GM19351 (cell line): Measurements from ENCODE around the gene RUNX1.
A peak's percentile ranks its signal among the peaks of the same experiment; 100 is the strongest.

Experiments used
- ATAC-seq: cut with Tn5 transposase; IDR thresholded peaks from one replicate; pipeline ENCODE4 v1.9.1; 2021; ENCODE audit warnings: mild to moderate bottlenecking, moderate library complexity; ENCODE audit not compliant: unreplicated experiment

RUNX1 gene

DNA sequence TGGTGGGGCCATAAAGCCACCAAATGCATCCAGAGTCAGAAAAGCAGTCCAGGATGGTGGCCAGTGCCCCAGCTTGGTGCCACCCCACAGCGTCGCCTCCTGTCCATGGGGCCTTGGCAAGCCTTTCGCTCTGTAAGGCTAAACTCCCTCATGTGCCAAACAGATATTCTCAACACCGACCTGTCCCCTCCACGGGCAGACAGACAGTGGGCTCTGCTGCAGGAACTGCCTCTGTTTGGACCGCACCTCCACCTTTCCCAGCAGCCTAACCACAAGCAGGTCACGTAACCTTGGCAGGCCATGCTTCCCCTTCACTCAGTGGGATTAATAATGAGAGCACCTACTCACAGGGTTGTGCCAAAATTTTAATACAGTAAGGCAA is 11.7 kb downstream of the RUNX1 start:
- ATAC-seq, result no peak

DNA sequence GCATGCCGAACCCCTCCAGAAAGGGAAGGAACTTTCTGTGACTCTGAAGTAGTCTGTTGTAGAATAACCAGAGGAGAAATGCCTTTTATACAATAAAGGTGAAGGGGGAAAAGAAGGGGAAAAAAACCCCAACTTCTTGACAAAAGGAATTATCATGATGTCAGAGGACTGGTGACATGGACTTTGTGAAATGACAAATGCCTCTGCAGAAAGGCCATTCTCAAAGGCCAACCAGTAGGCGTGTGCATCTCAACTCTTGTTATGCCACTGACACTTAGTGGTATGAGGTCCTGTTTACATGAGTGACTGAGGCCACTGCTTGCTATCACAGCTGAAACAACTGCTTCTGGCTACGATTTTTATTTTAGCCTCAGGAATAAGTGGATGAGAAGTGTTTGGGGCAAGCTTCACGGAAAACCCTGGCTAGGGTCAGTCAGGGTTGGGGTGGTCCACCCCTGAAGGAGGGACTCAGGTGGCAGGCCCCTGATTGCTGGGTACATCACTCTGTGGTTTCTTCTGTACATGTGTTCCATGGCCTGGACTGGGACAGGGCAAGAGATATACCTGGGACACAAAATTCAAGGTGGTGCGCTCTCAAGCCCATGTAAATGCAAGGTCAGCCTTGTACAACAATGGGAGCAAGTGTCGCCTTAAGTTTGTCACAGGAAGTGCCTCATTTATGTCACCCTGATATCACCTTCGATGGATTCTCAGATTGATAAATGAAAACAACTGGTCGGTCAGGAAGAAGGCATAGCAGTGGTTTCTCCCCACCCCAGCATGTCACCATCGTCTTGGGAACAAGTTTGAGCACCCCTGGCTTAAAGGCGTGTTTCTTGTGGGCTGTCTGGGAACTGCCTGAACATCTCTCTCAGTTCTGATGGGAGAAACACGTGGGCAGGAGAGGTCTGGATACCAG is 12.4 kb downstream of the RUNX1 start:
- ATAC-seq, result no peak

DNA sequence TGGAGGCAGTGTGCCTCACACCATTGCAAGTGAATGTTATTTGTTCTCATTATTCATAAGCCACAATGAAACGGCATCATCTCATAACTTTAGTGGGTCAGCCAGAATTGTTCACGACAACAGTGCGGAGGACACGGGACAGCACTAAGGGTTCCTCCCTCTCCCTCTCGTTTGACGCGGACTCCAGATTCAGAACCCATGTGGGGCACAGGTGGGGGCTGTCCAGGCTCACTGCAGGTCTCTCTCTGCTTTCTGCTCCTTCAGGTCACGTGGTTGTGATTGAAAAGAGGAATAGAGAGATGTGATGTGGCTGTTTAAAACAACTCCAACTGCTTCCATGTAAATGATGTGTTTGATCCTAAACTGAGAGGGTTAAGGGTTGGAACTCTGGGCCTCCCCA is 13.5 kb downstream of the RUNX1 start:
- ATAC-seq, result no peak

DNA sequence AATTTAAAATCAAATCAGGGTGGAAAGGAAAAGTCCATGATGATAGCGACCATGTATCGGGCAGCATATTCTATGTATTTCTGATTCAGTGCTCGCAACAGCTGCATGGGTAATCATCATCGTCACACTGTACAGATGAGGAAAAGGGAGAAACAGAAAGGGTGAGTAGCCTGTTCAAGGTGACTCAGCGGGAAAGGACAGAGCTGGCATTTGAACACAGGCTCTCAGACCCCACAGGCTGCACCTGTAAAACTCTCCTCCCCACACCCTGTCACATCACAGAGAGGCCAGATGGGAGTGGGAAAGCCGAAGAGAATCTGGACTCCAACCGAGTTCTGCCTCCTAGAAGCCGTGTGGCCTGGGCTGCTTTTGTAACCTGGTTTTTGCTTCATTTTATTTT is 14.0 kb downstream of the RUNX1 start:
- ATAC-seq, result no peak

DNA sequence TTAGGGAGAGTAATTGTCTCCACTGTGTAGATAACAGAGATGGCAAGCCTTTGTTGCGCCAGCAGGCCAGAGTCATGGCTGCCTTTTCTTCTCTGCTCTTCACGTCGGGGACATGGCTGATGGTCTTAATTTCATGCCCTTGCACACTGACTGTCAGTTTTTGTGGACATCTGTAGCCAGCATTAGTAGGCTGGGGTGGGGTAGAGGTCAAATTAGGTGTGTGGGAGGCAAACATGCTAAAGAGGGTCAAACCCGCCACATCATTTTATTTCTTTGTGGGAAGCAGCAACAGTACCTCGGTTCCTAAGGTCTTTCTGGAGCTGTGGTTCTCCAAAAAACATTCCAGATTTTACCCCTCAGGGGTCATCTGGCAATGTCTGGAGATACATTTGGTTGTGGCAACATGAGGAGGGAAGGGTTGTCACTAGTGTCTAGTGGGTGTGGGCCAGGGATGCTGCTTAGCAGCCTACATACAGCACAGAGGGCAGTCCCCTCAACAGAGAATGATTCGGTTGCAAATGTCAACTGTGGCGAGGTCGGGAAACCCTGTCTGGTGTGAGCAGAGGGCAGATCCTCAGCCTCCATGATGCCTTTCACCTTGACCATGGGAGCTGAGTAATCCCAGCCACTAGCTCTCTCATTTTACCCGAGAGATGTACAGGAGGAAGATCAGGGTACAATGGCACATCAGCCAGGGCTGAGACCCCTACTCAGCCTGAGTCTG is 14.7 kb downstream of the RUNX1 start:
- no peak for ATAC-seq

DNA sequence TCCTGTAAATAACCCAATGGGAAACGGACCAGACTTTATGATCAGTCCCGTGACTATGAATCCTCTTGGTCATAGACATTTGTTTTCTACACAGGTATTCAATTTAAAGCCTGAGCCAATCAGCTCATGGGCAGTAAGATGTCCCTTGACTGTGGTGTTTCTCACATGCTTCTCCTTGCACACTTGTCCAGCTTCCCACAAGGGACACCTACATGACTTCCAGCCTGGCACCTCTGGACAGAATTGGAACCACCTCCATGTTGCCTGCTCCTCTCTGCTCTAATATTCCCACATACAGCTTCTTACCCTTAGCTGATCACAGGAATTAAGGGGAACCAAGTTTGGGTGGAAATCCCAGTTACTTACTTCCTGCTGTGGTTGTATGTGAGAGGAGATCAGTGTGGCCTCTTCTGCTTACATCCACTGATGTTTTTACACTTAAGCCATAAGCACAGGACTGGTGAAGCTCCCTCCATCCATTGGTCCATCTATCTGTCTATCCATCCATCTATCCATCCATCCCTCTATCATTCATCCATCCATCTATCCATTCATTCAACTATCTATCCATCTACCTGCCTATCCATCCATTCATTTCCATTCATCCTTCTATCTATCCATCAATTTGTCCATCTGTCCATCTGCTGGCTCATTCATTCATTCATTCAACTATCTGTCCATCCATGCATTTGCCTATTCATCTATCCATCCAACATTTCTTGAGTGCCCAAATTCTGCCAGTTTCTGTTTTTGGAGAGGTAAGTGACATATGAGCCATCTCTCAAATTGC is 16.4 kb downstream of the RUNX1 start:
- ATAC-seq, result no peak

DNA sequence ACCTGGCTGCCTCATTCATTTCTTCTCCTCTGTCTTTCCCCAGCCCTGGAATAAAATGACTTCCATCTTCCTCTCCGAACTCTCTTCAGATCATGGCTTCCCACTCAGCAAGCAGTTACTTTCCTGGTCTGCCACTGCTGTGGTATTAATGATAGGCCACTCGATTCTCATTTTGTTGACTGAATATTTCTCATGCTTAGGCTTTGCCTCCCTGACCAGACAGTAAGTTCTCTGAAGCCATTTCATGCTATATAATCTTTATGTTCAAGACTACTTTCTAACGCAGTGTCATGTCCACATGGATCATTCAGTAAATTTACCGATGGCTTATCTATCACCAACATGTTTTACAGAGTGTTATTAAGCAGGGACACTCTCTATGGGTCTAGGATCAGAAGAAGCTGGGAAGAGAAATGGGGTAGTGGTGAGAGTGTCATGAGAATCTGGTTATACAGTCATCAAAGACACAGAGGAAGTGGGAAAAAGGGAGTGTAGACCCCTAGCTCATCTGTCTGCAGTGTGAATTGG is 20.6 kb downstream of the RUNX1 start:
- ATAC-seq, result no peak

DNA sequence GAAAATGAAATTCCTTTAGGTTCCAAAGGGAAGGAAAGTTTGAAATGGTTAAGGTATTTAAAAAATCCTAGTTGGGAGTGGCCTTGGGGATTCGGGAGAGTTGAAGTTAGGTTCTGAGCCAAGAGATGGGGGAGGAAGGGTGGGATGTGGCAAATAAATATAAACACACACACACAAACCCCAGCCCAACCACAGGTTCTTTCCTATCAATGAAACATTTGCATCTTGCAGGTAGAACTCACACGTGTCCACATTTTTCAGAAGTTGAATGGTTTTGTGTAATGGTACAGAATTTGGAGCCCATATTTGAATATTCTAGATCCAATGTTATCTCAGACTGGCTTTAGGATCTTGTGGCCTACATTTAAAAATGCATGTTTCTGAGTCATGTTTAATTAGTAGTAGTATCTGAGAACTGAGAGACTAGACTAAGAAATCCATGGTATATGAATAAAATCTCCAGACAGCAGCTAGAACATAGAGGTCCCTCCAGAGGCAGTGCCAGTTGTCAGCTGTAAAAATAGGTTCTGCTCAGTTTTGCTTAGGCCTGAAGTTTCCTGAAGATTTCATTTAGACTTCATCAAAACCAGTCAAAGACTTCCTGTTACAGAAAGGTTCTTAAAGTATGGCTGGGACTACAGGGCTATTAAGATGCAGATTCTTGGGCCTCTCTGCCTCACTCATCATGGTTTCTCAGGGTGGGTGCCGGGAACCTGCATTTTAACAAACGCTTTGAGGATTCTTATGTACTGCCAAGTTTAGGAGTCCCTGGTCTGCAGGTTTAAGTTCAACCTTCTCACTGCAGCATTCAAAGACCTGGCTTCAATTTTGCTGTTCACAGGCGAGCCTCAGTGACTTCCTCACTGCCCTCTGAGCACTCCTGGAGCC is 21.3 kb downstream of the RUNX1 start:
- no peak for ATAC-seq

DNA sequence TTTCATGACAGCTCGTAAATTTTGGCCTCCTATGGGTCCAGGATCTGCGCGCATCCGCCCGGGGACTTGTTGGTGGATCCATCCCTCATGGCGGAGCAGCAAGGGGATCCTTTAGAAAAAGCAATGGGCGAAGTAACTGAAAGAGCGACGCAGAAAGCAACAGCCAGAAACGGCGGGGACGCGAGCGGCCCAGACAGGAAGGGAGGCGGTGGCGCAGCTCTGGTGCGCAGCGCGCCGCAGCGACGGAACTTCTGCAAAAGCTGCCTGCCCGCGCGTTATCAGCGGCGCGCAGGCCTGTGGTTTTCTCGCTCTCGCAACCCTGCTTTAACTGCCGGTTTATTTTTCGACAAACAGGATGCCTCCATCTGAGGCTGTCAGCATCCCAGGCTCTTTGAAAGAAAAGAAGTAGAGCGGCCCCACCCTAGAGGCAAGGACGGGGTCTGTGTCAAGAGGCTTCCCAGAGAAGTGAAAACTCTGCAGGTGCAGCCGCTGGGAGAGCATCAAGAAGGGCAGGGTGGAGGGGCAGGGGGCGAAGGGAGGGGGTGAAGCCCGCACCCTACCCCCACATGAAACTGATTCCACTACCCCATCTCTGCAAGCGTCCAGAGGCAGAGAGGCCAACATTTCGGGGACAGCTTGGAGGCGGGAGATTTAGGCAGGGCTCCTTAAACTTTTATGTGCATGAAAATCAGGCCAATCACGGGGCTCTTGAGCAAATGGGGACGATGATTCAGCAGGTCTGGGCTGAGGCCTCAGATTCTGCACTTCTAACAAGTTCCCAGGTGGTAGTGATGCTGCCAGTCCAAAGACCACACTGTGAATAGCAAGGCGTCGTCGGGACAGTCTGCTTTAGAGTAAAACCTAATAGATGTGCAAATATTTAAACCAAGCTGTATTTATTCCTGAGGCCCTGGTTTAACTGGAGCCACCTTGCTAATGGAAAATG is 22.2 kb downstream of the RUNX1 start:
- peak; percentile 84 for ATAC-seq

DNA sequence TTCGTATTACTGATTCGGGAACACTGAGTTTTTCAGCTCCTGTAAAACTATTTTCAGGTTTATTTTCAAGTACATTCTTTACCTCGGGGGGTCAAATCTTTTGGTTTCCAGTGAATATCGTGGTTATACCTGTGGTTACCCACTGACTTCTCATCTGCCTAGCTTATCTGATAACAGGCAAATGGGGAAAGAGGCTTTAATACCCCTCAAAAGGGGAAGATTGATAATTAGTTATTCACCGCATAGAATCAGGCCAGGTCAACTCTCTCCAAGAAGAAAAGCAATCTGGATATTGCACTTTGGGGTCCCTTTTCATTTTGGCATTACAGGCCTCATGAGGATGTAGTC is 23.0 kb downstream of the RUNX1 start:
- ATAC-seq, result no peak

DNA sequence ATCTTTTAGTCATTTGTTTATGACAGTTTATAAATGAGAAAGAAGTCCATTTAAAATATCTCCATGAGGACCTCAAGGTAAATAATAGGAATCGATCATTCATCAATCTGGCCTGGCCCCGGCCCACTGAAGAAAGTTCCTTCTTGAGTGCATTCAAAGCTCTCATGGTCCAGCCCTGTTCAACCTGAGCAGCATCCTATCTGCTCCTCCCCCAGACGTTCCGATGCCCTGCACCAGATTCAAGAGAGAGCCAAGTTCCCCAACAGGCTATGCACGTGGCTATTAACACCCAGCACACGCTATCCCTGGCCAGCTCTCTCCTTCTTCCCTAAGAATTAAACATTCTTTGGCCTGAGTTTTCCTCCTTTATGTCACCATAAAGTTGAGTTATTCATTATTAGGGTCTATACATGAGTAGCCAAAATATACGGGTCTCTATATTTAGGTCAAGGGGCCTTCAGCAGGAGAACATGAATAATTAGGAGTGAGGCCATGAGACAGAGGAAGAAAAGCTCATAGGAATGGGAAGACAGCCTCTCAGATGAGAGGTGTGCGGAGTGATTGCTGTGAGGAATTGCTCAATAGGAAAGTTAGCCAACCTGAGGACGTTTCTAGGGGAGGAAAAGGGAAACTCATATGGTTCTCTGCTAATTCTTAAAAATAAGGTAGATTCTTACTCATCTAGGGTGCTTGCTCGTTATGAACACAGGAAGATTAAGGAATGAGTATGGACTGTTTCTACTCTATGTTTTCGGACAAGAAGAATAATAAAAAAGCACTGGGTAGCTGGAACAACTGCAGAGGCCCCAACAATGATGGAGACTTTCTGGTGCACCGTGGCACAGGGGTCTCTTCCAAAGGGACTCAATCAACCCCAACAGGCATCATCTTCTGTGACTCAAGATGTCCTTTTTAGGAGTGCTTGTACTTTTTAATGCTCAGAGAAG is 23.6 kb downstream of the RUNX1 start:
- ATAC-seq, result no peak

DNA sequence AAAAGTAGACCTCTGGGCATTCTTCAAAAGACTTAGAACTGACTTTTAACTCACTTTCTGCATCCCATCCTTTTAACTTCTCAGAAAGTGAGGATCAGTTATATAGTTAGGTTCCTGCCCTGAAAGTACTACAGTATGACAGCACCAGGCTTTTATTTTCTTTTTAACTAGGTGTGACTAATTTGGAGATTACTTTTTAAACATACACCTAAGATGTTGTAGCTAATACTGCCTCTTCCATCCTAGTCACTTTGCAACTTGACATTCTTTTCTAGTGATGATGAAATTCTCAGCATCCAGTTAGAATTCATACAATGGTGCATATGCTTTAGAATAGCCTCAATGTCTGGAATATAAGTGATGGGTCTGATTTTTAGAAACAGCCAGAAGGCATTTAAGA is 24.6 kb downstream of the RUNX1 start:
- no peak for ATAC-seq

DNA sequence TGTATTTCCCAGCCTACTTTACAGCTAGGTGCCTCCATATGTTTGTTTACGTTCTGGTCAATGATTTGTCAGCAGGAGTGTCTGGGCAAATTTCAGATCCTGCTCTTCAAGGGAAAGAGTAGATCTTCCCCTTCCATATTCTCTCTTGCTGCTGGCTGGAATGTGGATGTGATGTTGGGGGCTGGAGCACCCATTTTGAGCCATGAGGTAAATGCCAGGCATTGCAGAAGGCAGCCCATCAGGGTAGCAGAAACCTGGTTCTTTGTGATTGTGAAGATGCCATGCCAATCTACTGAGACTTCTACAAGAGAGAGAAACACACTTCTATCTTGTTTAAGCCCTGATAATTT is 25.1 kb downstream of the RUNX1 start:
- ATAC-seq, result no peak

DNA sequence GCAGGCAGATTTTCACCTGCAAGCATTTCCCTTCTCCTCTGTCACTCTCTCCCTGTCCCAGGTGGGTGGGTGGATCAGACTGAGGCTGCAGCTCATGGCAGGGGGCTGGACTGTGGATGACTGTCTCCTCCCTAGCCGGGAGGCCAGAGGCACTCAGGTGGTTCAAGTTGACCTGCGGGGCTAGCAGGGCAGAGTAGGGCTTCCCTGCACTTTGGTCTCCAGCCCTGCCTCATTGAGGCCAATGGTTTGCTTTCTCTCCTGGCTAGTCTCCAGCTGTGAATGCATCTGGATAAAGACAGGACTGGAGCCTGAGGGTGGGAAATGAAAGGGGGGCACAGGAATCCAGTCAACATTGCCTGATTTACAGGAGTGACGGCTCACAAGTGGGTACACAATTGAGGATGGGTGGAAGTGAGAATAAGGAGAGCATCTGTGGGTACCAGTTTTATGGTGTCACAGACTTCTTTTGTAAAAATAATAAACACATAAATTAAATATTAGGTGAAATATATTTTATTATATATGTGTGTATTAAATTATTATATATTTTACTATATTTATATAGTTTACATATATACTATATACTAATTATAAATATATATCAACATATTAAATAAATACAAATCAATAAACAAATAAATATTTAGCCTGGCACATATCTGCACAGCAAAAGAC is 25.6 kb downstream of the RUNX1 start:
- ATAC-seq, result no peak

DNA sequence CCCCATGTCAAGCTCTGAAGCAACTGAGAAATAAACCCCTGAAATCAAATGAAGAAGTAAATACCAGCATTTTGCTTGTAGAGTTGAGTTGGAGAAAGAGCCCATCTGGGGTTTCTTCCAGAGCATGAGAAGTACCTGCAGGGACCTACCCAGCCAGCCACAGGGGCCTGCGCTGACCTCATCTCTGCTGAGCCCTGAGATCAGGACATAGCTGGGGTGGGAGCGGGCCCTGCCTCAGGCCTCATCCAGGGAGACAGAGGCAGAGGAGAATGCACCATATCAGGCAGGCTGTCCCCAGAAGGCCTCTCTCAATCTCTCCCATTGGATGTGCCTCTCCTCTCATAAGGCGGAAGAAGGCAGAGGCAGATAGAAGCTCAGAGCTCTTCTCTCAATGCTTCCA is 27.6 kb downstream of the RUNX1 start:
- no peak for ATAC-seq

DNA sequence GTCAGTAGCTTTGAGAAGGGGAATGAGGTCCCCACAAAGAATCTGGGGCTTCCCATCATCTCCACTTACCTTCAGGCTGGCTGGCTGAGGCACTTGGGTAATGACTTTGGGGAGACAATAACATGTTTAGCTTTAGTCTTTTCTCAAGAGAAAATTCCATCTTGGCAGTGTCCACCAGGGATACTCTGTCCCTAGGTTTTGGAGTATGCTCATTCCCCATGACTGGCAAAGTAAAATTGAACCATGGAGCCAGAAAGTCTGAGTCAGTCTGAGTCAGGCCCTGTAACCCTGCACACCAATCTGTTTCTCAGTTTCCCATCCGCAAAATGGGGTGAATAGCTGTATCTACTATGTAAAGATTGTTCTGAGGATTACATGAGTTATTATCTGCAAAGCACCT is 28.2 kb downstream of the RUNX1 start:
- ATAC-seq, result no peak

DNA sequence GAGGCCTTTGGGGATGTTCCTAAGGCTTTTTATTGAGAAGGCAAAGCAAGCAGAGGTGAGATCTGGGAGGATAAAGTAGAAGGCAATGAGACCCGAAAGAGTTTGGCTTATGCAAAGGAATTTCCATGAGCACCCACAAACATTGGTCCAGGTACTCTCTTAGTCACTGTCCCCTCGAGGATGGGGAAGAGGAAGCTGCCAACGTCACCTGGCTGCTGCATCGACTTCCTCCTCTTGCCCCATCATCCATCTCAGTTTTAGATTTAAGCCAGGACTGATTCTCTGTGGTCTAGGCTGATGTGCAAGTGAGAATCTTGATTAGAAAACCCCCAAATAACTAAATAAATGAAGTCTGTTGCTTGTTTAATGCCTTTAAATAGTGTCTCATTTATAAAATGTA is 28.7 kb downstream of the RUNX1 start:
- no peak for ATAC-seq

DNA sequence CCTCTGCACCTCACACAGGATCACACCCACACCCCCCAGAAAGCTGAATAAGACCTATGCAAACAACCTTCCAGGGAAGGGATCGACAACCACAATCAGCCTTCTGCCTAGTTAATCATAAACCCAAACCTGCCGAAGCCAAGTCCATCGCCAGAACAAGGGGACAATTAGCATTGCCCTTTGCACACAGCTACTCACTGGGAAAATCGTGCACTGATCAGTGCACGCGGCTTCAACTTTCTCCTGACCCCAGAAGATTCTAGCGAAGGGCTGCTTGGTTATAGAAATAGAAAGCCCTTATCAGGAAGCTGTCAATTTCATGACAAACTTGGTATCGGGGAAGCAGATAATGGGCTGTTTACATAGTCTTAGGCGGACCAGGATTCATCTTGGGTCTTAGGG is 29.5 kb downstream of the RUNX1 start:
- no peak for ATAC-seq
